ENCODE data around the gene PCDHGA2. TPM values are rescaled to one million over a fixed set of nuclear protein-coding genes. Genes with fewer than 3 reads are reported as not detected.
"Not testable (repeated sequence)": the region's sequence is repeated elsewhere in the genome, so short reads cannot be mapped to it uniquely, and the experiment has no call there.

Gene PCDHGA2
- under 1 TPM in 1 of 2 donors, not detected in 1; 0.07 TPM for total RNA-seq

GRCh38 chr5:141338538-141339306, at the start of gene PCDHGA2:
Gene PCDHGA2 (plus strand): TSS chr5:141338760.
- DNase-seq (peak in 1 of 2 donors; percentile 30), ATAC-seq (replicated peaks in 1 of 2) (peak in 1 of 2 donors; percentile 40)
- Mint-ChIP-seq H3K4me1 (ENCODE audit: low read depth) (no peaks in the 10 kb centered on the region), H3K27me3 (ENCODE audit: low read depth) (peaks cover 57% of the 10 kb centered on the region), H3K9me3 (peaks cover 8 to 16% of the 10 kb centered on the region in 2 donors), H3K36me3 (ENCODE audit: insufficient read depth in 2 of 2) (peaks cover 22 to 29% of the 10 kb centered on the region in 2 donors), H3K4me3 (peak within 1 kb of the TSS; percentile 56 to 73), H3K27ac (no peak within 1 kb of the TSS)

GRCh38 chr5:141298376-141298775, 40.2 kb upstream of the PCDHGA2 start:
- Mint-ChIP-seq H3K4me3 (no peak overlapping the region), H3K9me3 (peaks cover 10 to 30% of the 10 kb centered on the region in 2 donors), H3K27me3 (ENCODE audit: low read depth) (no peaks in the 10 kb centered on the region), H3K4me1 (ENCODE audit: low read depth) (no peaks in the 10 kb centered on the region), H3K27ac (no peak overlapping the region), H3K36me3 (ENCODE audit: insufficient read depth in 2 of 2) (peaks cover 27 to 34% of the 10 kb centered on the region in 2 donors)
- no peak for ATAC-seq (replicated peaks in 1 of 2)
- no peak for DNase-seq

GRCh38 chr5:141303756-141304155, 34.8 kb upstream of the PCDHGA2 start, which contains the start of gene SLC25A2:
Gene SLC25A2 (minus strand): TSS chr5:141304049. CDS start chr5:141303865, 184 bp downstream.
- Mint-ChIP-seq H3K4me3 (no peak within 1 kb of the TSS), H3K36me3 (ENCODE audit: insufficient read depth in 2 of 2) (peaks cover 22 to 23% of the 10 kb centered on the region in 2 donors), H3K27me3 (ENCODE audit: low read depth) (no peaks in the 10 kb centered on the region), H3K27ac (no peak within 1 kb of the TSS), H3K9me3 (peaks cover 6 to 21% of the 10 kb centered on the region in 2 donors), H3K4me1 (ENCODE audit: low read depth) (no peaks in the 10 kb centered on the region)
- ATAC-seq (replicated peaks in 1 of 2), result no peak
- no peak for DNase-seq

DNA sequence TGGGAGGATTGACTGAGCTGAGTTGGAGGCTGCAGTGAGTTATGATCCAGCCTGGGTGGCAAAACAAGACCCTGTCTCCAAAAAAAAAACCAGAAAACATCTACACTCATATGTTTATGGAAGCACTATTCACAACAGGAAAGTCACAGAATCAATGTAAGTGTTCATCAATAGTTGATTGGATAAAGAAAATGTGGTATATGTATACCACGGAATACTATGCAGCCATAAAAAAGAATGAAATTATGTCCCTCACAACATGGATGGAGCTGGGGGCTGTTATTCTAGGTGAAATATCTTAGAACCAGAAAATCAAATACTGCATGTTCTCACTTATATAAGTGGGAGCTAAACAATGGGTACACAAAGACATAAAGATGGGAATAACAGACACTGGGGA, 31.9 kb upstream of the PCDHGA2 start:
- no peaks in the 10 kb centered on the region for H3K4me1 Mint-ChIP-seq (ENCODE audit: low read depth)
- no peak overlapping the region for H3K4me3 Mint-ChIP-seq
- no peak for DNase-seq
- no peak overlapping the region for H3K27ac Mint-ChIP-seq
- ATAC-seq (replicated peaks in 1 of 2), result no peak
- H3K27me3 Mint-ChIP-seq (ENCODE audit: low read depth), result no peaks in the 10 kb centered on the region
- H3K9me3 Mint-ChIP-seq, result peaks cover 9 to 25% of the 10 kb centered on the region in 2 donors
- peaks cover 25 to 37% of the 10 kb centered on the region in 2 donors for H3K36me3 Mint-ChIP-seq (ENCODE audit: insufficient read depth in 2 of 2)

- Mint-ChIP-seq H3K4me1 (ENCODE audit: low read depth) (peaks cover 12% of the 10 kb centered on the region), H3K27ac (peak overlapping the region; percentile 19), H3K9me3 (peaks cover 25 to 34% of the 10 kb centered on the region in 2 donors), H3K36me3 (ENCODE audit: insufficient read depth in 2 of 2) (peaks cover 40 to 50% of the 10 kb centered on the region in 2 donors), H3K27me3 (ENCODE audit: low read depth) (no peaks in the 10 kb centered on the region), H3K4me3 (no peak overlapping the region)
- DNase-seq, result no peak
- no peak for ATAC-seq (replicated peaks in 1 of 2)
Observed at GRCh38 chr5:141313711-141314110, 24.8 kb upstream of the PCDHGA2 start.

DNA sequence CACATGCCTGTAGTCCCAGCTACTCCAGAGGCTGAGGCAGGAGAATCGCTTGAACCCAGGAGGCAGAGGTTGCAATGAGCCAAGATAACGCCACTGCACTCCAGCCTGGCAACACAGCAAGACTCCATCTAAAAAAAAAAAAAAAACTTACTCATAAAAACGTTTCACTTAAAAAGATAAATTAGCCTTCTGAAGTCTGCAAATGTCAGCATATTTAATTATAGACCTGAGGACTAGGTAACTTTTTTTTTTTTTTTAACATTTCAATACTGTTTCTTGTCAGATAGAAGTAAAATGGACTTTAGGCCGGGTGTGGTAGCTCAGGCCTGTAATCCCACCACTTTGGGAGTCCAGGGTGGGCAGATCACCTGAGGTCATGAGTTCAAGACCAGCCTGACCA, 21.6 kb upstream of the PCDHGA2 start:
- Mint-ChIP-seq H3K36me3 (ENCODE audit: insufficient read depth in 2 of 2) (peaks cover 44 to 66% of the 10 kb centered on the region in 2 donors), H3K4me1 (ENCODE audit: low read depth) (peaks cover 38% of the 10 kb centered on the region), H3K9me3 (peaks cover 30 to 32% of the 10 kb centered on the region in 2 donors)
- H3K4me3 Mint-ChIP-seq; DNase-seq; H3K27ac Mint-ChIP-seq; ATAC-seq (replicated peaks in 1 of 2); H3K27me3 Mint-ChIP-seq (ENCODE audit: low read depth): not testable (repeated sequence)

GRCh38 chr5:141319202-141319601, 19.4 kb upstream of the PCDHGA2 start:
- H3K4me1 Mint-ChIP-seq (ENCODE audit: low read depth), result peaks cover 38% of the 10 kb centered on the region
- peak overlapping the region; percentile 95 for H3K27ac Mint-ChIP-seq
- H3K27me3 Mint-ChIP-seq (ENCODE audit: low read depth), result no peaks in the 10 kb centered on the region
- DNase-seq (no peak), ATAC-seq (replicated peaks in 1 of 2) (no peak)
- H3K4me3 Mint-ChIP-seq, result peak overlapping the region; percentile 90 to 100
- peaks cover 41 to 59% of the 10 kb centered on the region in 2 donors for H3K36me3 Mint-ChIP-seq (ENCODE audit: insufficient read depth in 2 of 2)
- peaks cover 24 to 25% of the 10 kb centered on the region in 2 donors for H3K9me3 Mint-ChIP-seq

- DNase-seq (no peak), ATAC-seq (replicated peaks in 1 of 2) (no peak)
- Mint-ChIP-seq H3K4me1 (ENCODE audit: low read depth) (peaks cover 38% of the 10 kb centered on the region), H3K9me3 (peaks cover 23 to 25% of the 10 kb centered on the region in 2 donors), H3K4me3 (peak overlapping the region; percentile 90 to 100), H3K27me3 (ENCODE audit: low read depth) (no peaks in the 10 kb centered on the region), H3K36me3 (ENCODE audit: insufficient read depth in 2 of 2) (peaks cover 39 to 59% of the 10 kb centered on the region in 2 donors), H3K27ac (peak overlapping the region; percentile 95)
Observed at GRCh38 chr5:141319699-141320098, 18.9 kb upstream of the PCDHGA2 start.

GRCh38 chr5:141320225-141321169, 18.1 kb upstream of the PCDHGA2 start, which contains the start of gene TAF7:
Gene TAF7 (minus strand): TSS chr5:141320784. CDS start chr5:141320044, 740 bp downstream.
- no peaks in the 10 kb centered on the region for H3K27me3 Mint-ChIP-seq (ENCODE audit: low read depth)
- DNase-seq (peak; percentile 94 to 96), ATAC-seq (replicated peaks in 1 of 2) (peak; percentile 96 to 98)
- peaks cover 15 to 20% of the 10 kb centered on the region in 2 donors for H3K9me3 Mint-ChIP-seq
- H3K27ac Mint-ChIP-seq, result peak within 1 kb of the TSS; percentile 95
- peak within 1 kb of the TSS; percentile 90 to 100 for H3K4me3 Mint-ChIP-seq
- H3K36me3 Mint-ChIP-seq (ENCODE audit: insufficient read depth in 2 of 2), result peaks cover 32 to 52% of the 10 kb centered on the region in 2 donors
- H3K4me1 Mint-ChIP-seq (ENCODE audit: low read depth), result peaks cover 37% of the 10 kb centered on the region

DNA sequence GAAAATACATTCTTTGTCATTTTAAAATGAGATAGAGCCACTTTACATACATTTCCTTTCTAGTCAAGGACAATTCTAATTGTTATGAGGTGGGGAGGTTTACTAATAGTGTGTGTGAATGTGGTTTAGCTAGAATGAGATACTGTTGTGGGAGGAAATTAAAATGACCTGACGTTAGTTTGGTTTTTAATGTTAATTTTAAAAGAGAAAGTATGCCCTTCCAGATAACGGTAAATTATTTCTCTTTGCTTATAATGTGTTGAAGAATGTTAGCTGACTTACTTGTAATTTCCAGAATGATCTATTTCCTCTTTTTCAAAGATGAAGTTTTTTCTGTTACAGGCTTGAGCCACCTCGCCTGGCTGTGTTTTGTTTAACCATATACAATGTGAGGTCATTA, 16.3 kb upstream of the PCDHGA2 start:
- DNase-seq (no peak), ATAC-seq (replicated peaks in 1 of 2) (no peak)
- H3K9me3 Mint-ChIP-seq, result peaks cover 14 to 17% of the 10 kb centered on the region in 2 donors
- peaks cover 46% of the 10 kb centered on the region for H3K4me1 Mint-ChIP-seq (ENCODE audit: low read depth)
- no peak overlapping the region for H3K27ac Mint-ChIP-seq
- H3K4me3 Mint-ChIP-seq, result peak overlapping the region in 1 of 2 donors; percentile 57
- H3K36me3 Mint-ChIP-seq (ENCODE audit: insufficient read depth in 2 of 2), result peaks cover 36 to 42% of the 10 kb centered on the region in 2 donors
- H3K27me3 Mint-ChIP-seq (ENCODE audit: low read depth), result no peaks in the 10 kb centered on the region

GRCh38 chr5:141326088-141326854, 12.3 kb upstream of the PCDHGA2 start:
- Mint-ChIP-seq H3K27me3 (ENCODE audit: low read depth) (peaks cover 13% of the 10 kb centered on the region), H3K27ac (peak overlapping the region; percentile 93), H3K9me3 (peaks cover 2 to 5% of the 10 kb centered on the region in 2 donors), H3K4me3 (peak overlapping the region; percentile 94 to 98), H3K4me1 (ENCODE audit: low read depth) (peaks cover 19% of the 10 kb centered on the region), H3K36me3 (ENCODE audit: insufficient read depth in 2 of 2) (peaks cover 11 to 14% of the 10 kb centered on the region in 2 donors)
- ATAC-seq (replicated peaks in 1 of 2), result peak; percentile 91 to 93
- DNase-seq, result peak; percentile 65 to 76

DNA sequence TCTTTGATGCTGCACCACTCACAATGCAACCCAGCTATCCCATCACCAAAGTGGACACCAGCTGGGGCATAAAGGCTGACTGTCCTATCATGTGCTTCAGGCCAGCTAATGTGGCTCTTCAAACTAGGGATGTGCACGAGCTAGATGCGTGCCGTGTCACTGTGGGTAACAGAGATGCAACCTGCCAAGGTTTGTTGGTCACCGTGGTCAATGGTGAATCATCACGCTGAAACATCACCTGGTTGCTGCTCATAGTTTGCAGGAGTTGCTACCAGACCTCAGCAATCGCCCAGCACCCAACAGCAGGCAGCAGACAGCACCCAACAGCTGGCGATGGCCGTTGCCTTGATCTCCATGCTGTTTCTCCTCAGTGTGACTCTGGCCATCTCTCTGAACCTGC, 10.3 kb upstream of the PCDHGA2 start:
- Mint-ChIP-seq H3K4me1 (ENCODE audit: low read depth) (peaks cover 12% of the 10 kb centered on the region), H3K9me3 (peaks cover 6 to 12% of the 10 kb centered on the region in 2 donors), H3K27ac (no peak overlapping the region), H3K4me3 (no peak overlapping the region), H3K27me3 (ENCODE audit: low read depth) (peaks cover 27% of the 10 kb centered on the region), H3K36me3 (ENCODE audit: insufficient read depth in 2 of 2) (peaks cover 9 to 17% of the 10 kb centered on the region in 2 donors)
- ATAC-seq (replicated peaks in 1 of 2) (peak; percentile 30 to 54), DNase-seq (peak in 1 of 2 donors; percentile 33)

Measured in activated T-cell treated with anti-CD3 and anti-CD28 coated beads, Interleukin-2, amount 50 U/mL, for 72 hours (primary cell).